Skeletal muscle tissue (tissue), 4 donors: ENCODE results near the gene GPR17. TPM values are rescaled to one million over a fixed set of nuclear protein-coding genes. Genes with fewer than 3 reads are reported as not detected.

Experiments used
- H3K27ac ChIP-seq: one replicate; pipeline ENCODE4 v1.7.0; 2013; ENCODE audit warnings: mild to moderate bottlenecking, low read depth, low read length, inconsistent platforms
- H3K27me3 ChIP-seq, 3 donors: one replicate each; pipeline ENCODE4 v1.7.0; 2013; ENCODE audit warnings: low read length in 3 of 3; ENCODE audit not compliant: control insufficient read depth in 3 of 3, insufficient read depth in 3 of 3
- H3K36me3 ChIP-seq, 3 donors: one replicate each; pipeline ENCODE4 v1.7.0; 2013; ENCODE audit warnings: low read length in 3 of 3; ENCODE audit not compliant: control insufficient read depth in 3 of 3, insufficient read depth in 3 of 3
- H3K4me1 ChIP-seq, 3 donors: one replicate each; pipeline ENCODE4 v1.7.0; 2013; ENCODE audit warnings: low read length in 3 of 3, mild to moderate bottlenecking in 3 of 3; ENCODE audit not compliant: control insufficient read depth in 3 of 3, insufficient read depth in 3 of 3
- H3K4me3 ChIP-seq, 3 donors: one replicate each; pipeline ENCODE4 v1.7.0; 2013; ENCODE audit warnings: low read length in 3 of 3
- H3K9ac ChIP-seq, 3 donors: one replicate each; pipeline ENCODE4 v1.7.0; 2013; ENCODE audit warnings: low read length in 3 of 3, mild to moderate bottlenecking in 3 of 3, moderate library complexity in 2 of 3, low read depth in 1 of 3
- H3K9me3 ChIP-seq, 3 donors: one replicate each; pipeline ENCODE4 v1.7.0; 2013; ENCODE audit warnings: low read length in 3 of 3; ENCODE audit not compliant: control insufficient read depth in 3 of 3
- total RNA-seq: library from RNA; depleted of rRNA; stranded (reverse); fragments of >200 nt; gene quantifications from one replicate; pipeline ENCODE4 v1.2.3, GENCODE V29; 2014
- donor health status: Osteomylitis.

GPR17 gene
- total RNA-seq, 1 donor from 2014 or later, result 1.0 TPM

- H3K9me3 ChIP-seq, result no peaks in the 10 kb centered on the region
- H3K27ac ChIP-seq, result no peak overlapping the region
- H3K9ac ChIP-seq, result no peak overlapping the region
- no peaks in the 10 kb centered on the region for H3K36me3 ChIP-seq
- peak overlapping the region in 1 of 3 donors; percentile 6 for H3K4me3 ChIP-seq
- H3K27me3 ChIP-seq, result peaks cover 0 to 42% (median 29%) of the 10 kb centered on the region in 3 donors
- H3K4me1 ChIP-seq, result peaks cover 27 to 42% (median 33%) of the 10 kb centered on the region in 3 donors
Observed at GRCh38 chr2:127676906-127677305, 31.0 kb downstream of the GPR17 start.

- Histone ChIP-seq H3K36me3 (no peaks in the 10 kb centered on the region), H3K9ac (no peak overlapping the region), H3K27me3 (peaks cover 0 to 38% (median 27%) of the 10 kb centered on the region in 3 donors), H3K9me3 (no peaks in the 10 kb centered on the region), H3K4me1 (peaks cover 17 to 37% (median 25%) of the 10 kb centered on the region in 3 donors), H3K27ac (no peak overlapping the region), H3K4me3 (no peak overlapping the region)
Observed at GRCh38 chr2:127678531-127678930, 32.6 kb downstream of the GPR17 start.

GRCh38 chr2:127678991-127679390, 33.0 kb downstream of the GPR17 start:
- H3K36me3 ChIP-seq, result no peaks in the 10 kb centered on the region
- H3K27me3 ChIP-seq, result peaks cover 0 to 38% (median 25%) of the 10 kb centered on the region in 3 donors
- H3K9me3 ChIP-seq, result no peaks in the 10 kb centered on the region
- H3K27ac ChIP-seq, result no peak overlapping the region
- H3K9ac ChIP-seq, result no peak overlapping the region
- H3K4me1 ChIP-seq, result peaks cover 17 to 40% (median 23%) of the 10 kb centered on the region in 3 donors
- H3K4me3 ChIP-seq, result no peak overlapping the region

- no peak overlapping the region for H3K27ac ChIP-seq
- H3K4me3 ChIP-seq, result no peak overlapping the region
- peaks cover 0 to 32% (median 18%) of the 10 kb centered on the region in 3 donors for H3K27me3 ChIP-seq
- H3K9me3 ChIP-seq, result no peaks in the 10 kb centered on the region
- peaks cover 17 to 34% (median 23%) of the 10 kb centered on the region in 3 donors for H3K4me1 ChIP-seq
- no peaks in the 10 kb centered on the region for H3K36me3 ChIP-seq
- peak overlapping the region in 1 of 3 donors; percentile 25 for H3K9ac ChIP-seq
Observed at GRCh38 chr2:127679680-127680361, 33.9 kb downstream of the GPR17 start.

GRCh38 chr2:127680706-127681287, 34.8 kb downstream of the GPR17 start:
- Histone ChIP-seq H3K4me1 (peaks cover 15 to 30% (median 21%) of the 10 kb centered on the region in 3 donors), H3K9me3 (no peaks in the 10 kb centered on the region), H3K27ac (no peak overlapping the region), H3K4me3 (peak overlapping the region; percentile 42 to 65 (median 62)), H3K36me3 (no peaks in the 10 kb centered on the region), H3K27me3 (peaks cover 0 to 32% (median 15%) of the 10 kb centered on the region in 3 donors), H3K9ac (peak overlapping the region in 1 of 3 donors; percentile 73)

DNA sequence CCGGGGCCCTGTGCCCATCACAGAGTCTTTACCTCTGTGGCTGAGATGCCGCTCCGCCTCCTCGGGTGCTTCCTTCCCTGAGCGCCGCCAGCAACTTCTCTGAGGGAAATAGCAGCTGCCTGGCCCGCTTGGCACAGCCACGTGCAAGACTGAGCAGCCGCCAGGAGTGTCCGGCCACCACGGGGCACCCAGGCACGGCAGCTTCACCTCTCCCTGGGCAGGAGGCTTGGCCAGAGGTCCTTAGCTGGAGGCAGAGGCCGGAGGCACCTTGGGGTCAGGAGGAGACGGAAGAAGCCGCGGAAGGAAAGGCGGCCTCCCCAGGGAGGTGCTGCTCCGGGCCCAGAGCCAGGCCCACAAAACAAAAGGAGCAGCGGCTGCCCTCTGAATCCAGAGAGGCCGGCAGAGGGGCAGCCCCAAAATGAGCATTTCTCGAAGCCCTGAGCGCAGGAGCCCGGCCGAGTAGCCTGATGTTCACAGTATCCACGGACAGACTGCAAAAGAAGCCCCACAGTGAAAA, 35.4 kb downstream of the GPR17 start:
- Histone ChIP-seq H3K27ac (no peak overlapping the region), H3K4me3 (peak overlapping the region; percentile 42 to 65 (median 62)), H3K9me3 (no peaks in the 10 kb centered on the region), H3K4me1 (peaks cover 11 to 27% (median 18%) of the 10 kb centered on the region in 3 donors), H3K9ac (peak overlapping the region in 1 of 3 donors; percentile 73), H3K27me3 (peaks cover 0 to 28% (median 9%) of the 10 kb centered on the region in 3 donors), H3K36me3 (no peaks in the 10 kb centered on the region)

GRCh38 chr2:127681976-127682857, 36.3 kb downstream of the GPR17 start:
- no peak overlapping the region for H3K9ac ChIP-seq
- no peaks in the 10 kb centered on the region for H3K36me3 ChIP-seq
- peaks cover 0 to 20% (median 3%) of the 10 kb centered on the region in 3 donors for H3K27me3 ChIP-seq
- no peak overlapping the region for H3K4me3 ChIP-seq
- no peak overlapping the region for H3K27ac ChIP-seq
- peaks cover 7 to 21% (median 11%) of the 10 kb centered on the region in 3 donors for H3K4me1 ChIP-seq
- no peaks in the 10 kb centered on the region for H3K9me3 ChIP-seq

GRCh38 chr2:127683056-127683455, 37.1 kb downstream of the GPR17 start:
- no peak overlapping the region for H3K27ac ChIP-seq
- H3K9ac ChIP-seq, result no peak overlapping the region
- no peaks in the 10 kb centered on the region for H3K9me3 ChIP-seq
- no peaks in the 10 kb centered on the region for H3K36me3 ChIP-seq
- peaks cover 7 to 21% (median 11%) of the 10 kb centered on the region in 3 donors for H3K4me1 ChIP-seq
- no peak overlapping the region for H3K4me3 ChIP-seq
- peaks cover 0 to 17% (median 3%) of the 10 kb centered on the region in 3 donors for H3K27me3 ChIP-seq

DNA sequence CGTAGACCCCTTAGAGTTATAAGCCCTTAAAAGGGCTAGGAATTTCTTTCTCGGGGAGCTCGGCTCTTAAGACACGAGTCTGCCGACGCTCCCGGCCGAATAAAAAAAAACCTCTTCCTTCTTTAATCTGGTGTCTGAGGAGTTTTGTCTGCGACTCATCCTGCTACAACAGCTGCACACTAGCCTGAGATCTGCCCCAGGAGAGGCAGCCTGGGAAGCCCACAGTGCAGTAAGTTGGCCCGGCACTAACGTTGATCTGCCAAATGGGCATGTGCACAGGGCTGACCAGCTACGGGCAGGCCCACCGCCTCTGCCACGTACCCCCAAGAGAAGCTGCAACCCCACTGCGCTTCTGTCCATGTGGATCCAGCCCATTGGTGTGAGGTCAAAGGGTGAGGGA, 37.8 kb downstream of the GPR17 start:
- Histone ChIP-seq H3K27ac (no peak overlapping the region), H3K9ac (no peak overlapping the region)

More for the DNA sequence above, 37.8 kb downstream of the GPR17 start:
- H3K4me1 ChIP-seq, result peaks cover 7 to 21% (median 11%) of the 10 kb centered on the region in 3 donors
- no peaks in the 10 kb centered on the region for H3K9me3 ChIP-seq
- H3K4me3 ChIP-seq, result no peak overlapping the region
- H3K36me3 ChIP-seq, result no peaks in the 10 kb centered on the region
- peaks cover 0 to 10% (median 0%) of the 10 kb centered on the region in 3 donors for H3K27me3 ChIP-seq
